Progenitor cell of endocrine pancreas (in vitro differentiated cells): Measurements from ENCODE around the gene MARK1. TPM values are rescaled to one million over a fixed set of nuclear protein-coding genes. Genes with fewer than 3 reads are reported as not detected.

Source experiments
- DNase-seq: peaks from one replicate; pipeline ENCODE4 v3.0.0; 2021; ENCODE audit warnings: low spot score; ENCODE audit not compliant: unreplicated experiment
- H3K27ac Mint-ChIP-seq: 2 replicates; pipeline ENCODE4 v1.8.0; 2021; ENCODE audit warnings: mild to moderate bottlenecking, moderate library complexity, mixed read lengths
- H3K27me3 Mint-ChIP-seq: 2 replicates; pipeline ENCODE4 v1.8.0; 2021; ENCODE audit warnings: mixed read lengths
- H3K36me3 Mint-ChIP-seq: 2 replicates; pipeline ENCODE4 v1.8.0; 2022; ENCODE audit warnings: mixed read lengths; ENCODE audit not compliant: insufficient read depth
- H3K4me1 Mint-ChIP-seq: 2 replicates; pipeline ENCODE4 v1.8.0; 2021; ENCODE audit warnings: low read depth, mixed read lengths
- H3K4me3 Mint-ChIP-seq: 2 replicates; pipeline ENCODE4 v1.8.0; 2021; ENCODE audit warnings: low read depth, mild to moderate bottlenecking, moderate library complexity, mixed read lengths
- H3K9me3 Mint-ChIP-seq: 2 replicates; pipeline ENCODE4 v1.8.0; 2021; ENCODE audit warnings: low read depth, mixed read lengths
- total RNA-seq: library from RNA; stranded (reverse); gene quantifications from 2 replicates; pipeline ENCODE4 v1.2.1, GENCODE V29; 2021
- TF ChIP-seq, protein P1 (sequence below): fragments of 200-600 bp; sonication (generic); IDR thresholded peaks from one replicate; pipeline ENCODE4 v1.5.0; 2021; ENCODE audit warnings: antibody characterized with exemption, mild to moderate bottlenecking; ENCODE audit not compliant: unreplicated experiment

Gene MARK1
- total RNA-seq, 1 donor from 2014 or later = 10.8 TPM

DNA sequence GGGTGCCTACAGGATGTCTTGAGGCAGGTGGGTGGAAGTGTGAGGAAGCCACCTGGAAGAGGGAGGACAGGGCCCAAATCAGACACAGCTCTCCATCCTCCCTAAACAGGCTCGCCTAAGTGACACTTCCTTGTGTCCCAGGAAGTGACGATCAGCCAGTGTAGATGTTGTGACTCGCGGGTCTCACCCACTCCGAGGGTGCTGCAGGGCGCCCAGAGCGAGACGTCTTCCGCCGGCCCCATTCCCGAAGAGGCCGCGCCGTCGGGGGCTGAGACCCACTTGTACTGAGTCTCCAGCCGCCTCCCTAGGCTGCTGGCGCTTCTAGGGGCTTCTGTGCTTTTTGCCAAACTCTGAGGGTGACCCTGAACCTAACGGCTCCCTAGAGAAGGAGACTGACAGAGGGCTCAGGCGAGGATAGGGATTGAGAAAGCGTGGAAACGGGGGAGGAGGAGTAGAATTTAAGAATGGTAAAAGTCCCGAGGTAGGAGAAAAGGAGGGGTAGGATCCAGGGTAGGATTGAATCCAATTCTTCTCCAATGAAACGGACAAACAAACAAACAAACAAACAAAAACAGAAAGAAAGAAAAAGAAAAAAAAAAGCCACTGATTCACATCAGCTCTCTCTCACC is 543 bp upstream of the MARK1 start:
- peaks cover 26% of the 10 kb centered on the region for H3K4me1 Mint-ChIP-seq
- TF ChIP-seq, protein P1, sequence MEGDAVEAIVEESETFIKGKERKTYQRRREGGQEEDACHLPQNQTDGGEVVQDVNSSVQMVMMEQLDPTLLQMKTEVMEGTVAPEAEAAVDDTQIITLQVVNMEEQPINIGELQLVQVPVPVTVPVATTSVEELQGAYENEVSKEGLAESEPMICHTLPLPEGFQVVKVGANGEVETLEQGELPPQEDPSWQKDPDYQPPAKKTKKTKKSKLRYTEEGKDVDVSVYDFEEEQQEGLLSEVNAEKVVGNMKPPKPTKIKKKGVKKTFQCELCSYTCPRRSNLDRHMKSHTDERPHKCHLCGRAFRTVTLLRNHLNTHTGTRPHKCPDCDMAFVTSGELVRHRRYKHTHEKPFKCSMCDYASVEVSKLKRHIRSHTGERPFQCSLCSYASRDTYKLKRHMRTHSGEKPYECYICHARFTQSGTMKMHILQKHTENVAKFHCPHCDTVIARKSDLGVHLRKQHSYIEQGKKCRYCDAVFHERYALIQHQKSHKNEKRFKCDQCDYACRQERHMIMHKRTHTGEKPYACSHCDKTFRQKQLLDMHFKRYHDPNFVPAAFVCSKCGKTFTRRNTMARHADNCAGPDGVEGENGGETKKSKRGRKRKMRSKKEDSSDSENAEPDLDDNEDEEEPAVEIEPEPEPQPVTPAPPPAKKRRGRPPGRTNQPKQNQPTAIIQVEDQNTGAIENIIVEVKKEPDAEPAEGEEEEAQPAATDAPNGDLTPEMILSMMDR = no peak
- peak overlapping the region; percentile 97 for H3K27ac Mint-ChIP-seq
- peak overlapping the region; percentile 93 for H3K4me3 Mint-ChIP-seq
- no peak for DNase-seq
- peaks cover 39% of the 10 kb centered on the region for H3K27me3 Mint-ChIP-seq
- H3K9me3 Mint-ChIP-seq = no peaks in the 10 kb centered on the region
- H3K36me3 Mint-ChIP-seq = no peaks in the 10 kb centered on the region

- peak; percentile 28 for DNase-seq
- Mint-ChIP-seq H3K9me3 (peaks cover 6% of the 10 kb centered on the region), H3K36me3 (peaks cover 4% of the 10 kb centered on the region), H3K4me1 (peaks cover 23% of the 10 kb centered on the region), H3K4me3 (peak overlapping the region; percentile 86), H3K27ac (peak overlapping the region; percentile 94), H3K27me3 (peaks cover 35% of the 10 kb centered on the region)
- TF ChIP-seq, protein P1 = no peak
Measured at GRCh38 chr1:220528679-220529501, 954 bp downstream of the MARK1 start.

GRCh38 chr1:220529521-220530020 is 1.6 kb downstream of the MARK1 start:
- peak overlapping the region; percentile 94 for H3K27ac Mint-ChIP-seq
- TF ChIP-seq, protein P1 = no peak
- no peak for DNase-seq

GRCh38 chr1:220533504-220534109 is 5.7 kb downstream of the MARK1 start:
- H3K4me3 Mint-ChIP-seq = no peak overlapping the region
- H3K27me3 Mint-ChIP-seq = peaks cover 12% of the 10 kb centered on the region
- H3K4me1 Mint-ChIP-seq = peaks cover 14% of the 10 kb centered on the region
- TF ChIP-seq, protein P1 = no peak
- no peak overlapping the region for H3K27ac Mint-ChIP-seq
- DNase-seq = no peak
- peaks cover 7% of the 10 kb centered on the region for H3K36me3 Mint-ChIP-seq
- H3K9me3 Mint-ChIP-seq = peaks cover 18% of the 10 kb centered on the region

More at GRCh38 chr1:220529521-220530020, 1.6 kb downstream of the MARK1 start:
- peaks cover 35% of the 10 kb centered on the region for H3K27me3 Mint-ChIP-seq
- peaks cover 10% of the 10 kb centered on the region for H3K9me3 Mint-ChIP-seq
- H3K4me3 Mint-ChIP-seq = peak overlapping the region; percentile 86
- H3K4me1 Mint-ChIP-seq = peaks cover 23% of the 10 kb centered on the region
- H3K36me3 Mint-ChIP-seq = peaks cover 4% of the 10 kb centered on the region

- Mint-ChIP-seq H3K9me3 (peaks cover 3% of the 10 kb centered on the region), H3K4me3 (no peak overlapping the region), H3K4me1 (peaks cover 8% of the 10 kb centered on the region), H3K27ac (no peak overlapping the region), H3K36me3 (no peaks in the 10 kb centered on the region), H3K27me3 (no peaks in the 10 kb centered on the region)
- DNase-seq = no peak
- TF ChIP-seq, protein P1 = peak; percentile 26
Measured at GRCh38 chr1:220544901-220545303, 17.0 kb downstream of the MARK1 start.
